Vagina (tissue), 2 donors: ENCODE measurements around the gene GUCY1B1. TPM values are rescaled to one million over a fixed set of nuclear protein-coding genes. Genes with fewer than 3 reads are reported as not detected.

ENCODE experiments used
- DNase-seq, 2 donors: peaks; one replicate each; pipeline ENCODE4 v3.0.0-alpha.2; 2017; ENCODE audit errors: extremely low spot score in 2 of 2
- H3K27ac ChIP-seq: fragments of 200-600 bp; sonication (generic); one replicate; pipeline ENCODE4 v1.5.1; 2019
- H3K27me3 ChIP-seq: fragments of 200-600 bp; sonication (generic); one replicate; pipeline ENCODE4 v1.5.1; 2019
- H3K36me3 ChIP-seq, 2 donors: fragments of 200-600 bp; sonication (generic); one replicate each; pipeline ENCODE4 v1.5.1; 2017 to 2019
- H3K4me1 ChIP-seq: fragments of 200-600 bp; sonication (generic); one replicate; pipeline ENCODE4 v1.5.1; 2019
- H3K4me3 ChIP-seq, 2 donors: fragments of 200-600 bp; sonication (generic); 1 replicate in 1 of 2; 2 replicates in 1 of 2; pipeline ENCODE4 v1.5.1; 2016 to 2019
- H3K9me3 ChIP-seq: fragments of 200-600 bp; sonication (generic); one replicate; pipeline ENCODE4 v1.5.1; 2019
- POLR2A ChIP-seq, 2 donors: fragments of 450-650 bp; IDR thresholded peaks; one replicate each; pipeline ENCODE4 v1.6.1; 2017; ENCODE audit warnings: antibody characterized with exemption in 2 of 2, mild to moderate bottlenecking in 2 of 2, moderate library complexity in 2 of 2
- POLR2AphosphoS5 ChIP-seq, 2 donors: sonication (generic); formaldehyde crosslinking; IDR thresholded peaks; one replicate each; pipeline ENCODE4 v1.9.0; 2017; ENCODE audit warnings: antibody characterized with exemption in 2 of 2, mild to moderate bottlenecking in 2 of 2, low read depth in 1 of 2; ENCODE audit not compliant: insufficient read depth in 1 of 2
- intact Hi-C: fragments of 100-400 bp; cut with DNase I; formaldehyde crosslinking; loops from one replicate; pipeline ENCODE4 v1.15.1; 2023
- total RNA-seq: library from RNA; depleted of rRNA; stranded (reverse); fragments of >200 nt; gene quantifications from one replicate; pipeline ENCODE4 v1.2.3, GENCODE V29; 2016
- TF ChIP-seq, protein P1 (sequence below), 3 experiments: fragments of 450-650 bp in 2 of 3; fragments of 200-600 bp in 1 of 3; sonication (generic) in 1 of 3; IDR thresholded peaks; one replicate each; pipeline ENCODE4 v1.5.1; 2017 to 2019; ENCODE audit warnings: antibody characterized with exemption in 3 of 3, mild to moderate bottlenecking in 2 of 3, moderate library complexity in 2 of 3

GUCY1B1 gene
- total RNA-seq, 1 donor from 2014 or later, result 22.8 TPM

DNA sequence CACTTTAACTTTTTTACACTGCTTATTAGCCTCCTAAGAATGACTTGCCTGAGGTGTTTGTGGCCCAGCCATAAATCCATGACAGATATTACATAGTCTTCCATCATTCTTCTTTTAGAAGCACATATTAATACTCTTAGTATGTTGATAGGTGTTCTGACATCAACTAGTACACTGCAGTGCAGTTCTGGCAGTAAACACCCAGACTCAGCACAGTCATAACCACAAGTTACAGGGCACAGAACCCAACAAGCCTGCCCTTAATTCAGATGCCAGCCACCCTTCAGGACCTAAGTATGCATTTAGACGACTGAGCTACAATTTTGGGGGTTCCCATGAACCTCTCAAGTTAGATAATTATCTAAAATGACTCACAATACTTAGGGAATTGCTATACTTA lies 36.5 kb upstream of the GUCY1B1 start:
- peaks cover 0 to 4% of the 10 kb centered on the region in 2 donors for H3K36me3 ChIP-seq
- TF ChIP-seq, protein P1, sequence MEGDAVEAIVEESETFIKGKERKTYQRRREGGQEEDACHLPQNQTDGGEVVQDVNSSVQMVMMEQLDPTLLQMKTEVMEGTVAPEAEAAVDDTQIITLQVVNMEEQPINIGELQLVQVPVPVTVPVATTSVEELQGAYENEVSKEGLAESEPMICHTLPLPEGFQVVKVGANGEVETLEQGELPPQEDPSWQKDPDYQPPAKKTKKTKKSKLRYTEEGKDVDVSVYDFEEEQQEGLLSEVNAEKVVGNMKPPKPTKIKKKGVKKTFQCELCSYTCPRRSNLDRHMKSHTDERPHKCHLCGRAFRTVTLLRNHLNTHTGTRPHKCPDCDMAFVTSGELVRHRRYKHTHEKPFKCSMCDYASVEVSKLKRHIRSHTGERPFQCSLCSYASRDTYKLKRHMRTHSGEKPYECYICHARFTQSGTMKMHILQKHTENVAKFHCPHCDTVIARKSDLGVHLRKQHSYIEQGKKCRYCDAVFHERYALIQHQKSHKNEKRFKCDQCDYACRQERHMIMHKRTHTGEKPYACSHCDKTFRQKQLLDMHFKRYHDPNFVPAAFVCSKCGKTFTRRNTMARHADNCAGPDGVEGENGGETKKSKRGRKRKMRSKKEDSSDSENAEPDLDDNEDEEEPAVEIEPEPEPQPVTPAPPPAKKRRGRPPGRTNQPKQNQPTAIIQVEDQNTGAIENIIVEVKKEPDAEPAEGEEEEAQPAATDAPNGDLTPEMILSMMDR (IDR thresholded peaks at IDR 0.05), result no peak

DNA sequence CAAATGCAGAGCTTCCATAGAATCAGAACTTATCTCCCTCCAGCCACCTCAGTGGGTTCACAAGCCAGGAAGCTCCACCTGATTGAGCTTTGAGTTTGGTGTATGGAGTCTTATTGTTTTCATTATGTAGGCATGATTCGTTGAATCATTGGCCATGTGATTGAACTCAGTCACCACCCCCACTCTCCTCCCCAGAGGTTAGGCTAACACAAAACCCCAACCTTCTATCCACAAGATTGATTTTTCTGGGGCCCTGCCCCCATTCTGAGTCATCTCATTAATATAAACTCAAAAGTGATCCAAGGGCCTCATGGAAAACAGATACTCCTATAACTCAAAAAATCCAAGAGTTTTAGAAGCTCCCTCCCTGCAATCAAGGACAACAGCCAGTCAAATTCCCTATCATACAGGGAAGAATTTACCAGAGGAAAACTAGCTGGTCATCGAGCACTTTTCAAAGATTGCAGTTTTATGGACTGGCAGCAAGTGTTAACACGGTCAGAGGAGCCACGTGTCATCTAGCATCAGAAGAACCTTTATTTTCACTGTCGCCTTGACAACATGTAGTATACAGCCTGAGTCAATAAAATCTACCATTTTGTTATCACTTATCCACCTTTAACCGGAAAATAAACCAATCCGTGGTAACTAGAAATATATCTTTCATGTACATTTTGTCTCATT lies 35.9 kb upstream of the GUCY1B1 start:
- H3K27me3 ChIP-seq, result no peaks in the 10 kb centered on the region
- no peaks in the 10 kb centered on the region for H3K9me3 ChIP-seq
- TF ChIP-seq, protein P1 (IDR thresholded peaks at IDR 0.05), result no peak
- no peak for TF ChIP-seq POLR2A (IDR thresholded peaks at IDR 0.05)
- no peak for TF ChIP-seq POLR2AphosphoS5 (IDR thresholded peaks at IDR 0.05; ENCODE audit: insufficient read depth in 1 of 2, low read depth in 1 of 2)
- no peaks in the 10 kb centered on the region for H3K36me3 ChIP-seq
- intact Hi-C loops, result no loop called here
- H3K4me1 ChIP-seq, result no peaks in the 10 kb centered on the region
- no peak overlapping the region for H3K4me3 ChIP-seq
- H3K27ac ChIP-seq, result no peak overlapping the region
- no peak for DNase-seq

More for the DNA sequence above, 36.5 kb upstream of the GUCY1B1 start:
- no peaks in the 10 kb centered on the region for H3K27me3 ChIP-seq
- no peak overlapping the region for H3K4me3 ChIP-seq
- intact Hi-C loops, result no loop called here
- no peak for DNase-seq
- no peaks in the 10 kb centered on the region for H3K4me1 ChIP-seq
- H3K9me3 ChIP-seq, result no peaks in the 10 kb centered on the region
- no peak overlapping the region for H3K27ac ChIP-seq

DNA sequence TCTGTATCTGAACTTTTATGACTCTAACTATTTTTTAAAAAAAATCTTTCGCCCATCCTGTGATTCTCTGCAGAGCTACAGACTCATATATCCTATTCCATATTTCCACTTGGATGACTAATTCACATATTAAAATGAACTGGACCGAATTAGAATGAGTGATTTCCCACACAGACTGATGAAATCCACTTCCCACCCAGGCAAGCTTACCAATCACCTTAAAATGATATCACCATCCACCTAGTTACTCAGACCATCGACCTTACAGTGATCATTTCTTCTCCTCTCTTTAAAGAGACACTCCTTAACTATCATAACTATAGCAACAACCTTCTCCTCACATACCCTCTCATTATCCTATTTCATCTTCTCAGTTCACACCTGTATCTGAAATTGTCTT lies 34.1 kb upstream of the GUCY1B1 start:
- Histone ChIP-seq H3K4me1 (no peaks in the 10 kb centered on the region), H3K36me3 (no peaks in the 10 kb centered on the region), H3K27me3 (no peaks in the 10 kb centered on the region), H3K9me3 (no peaks in the 10 kb centered on the region), H3K4me3 (no peak overlapping the region), H3K27ac (no peak overlapping the region)
- intact Hi-C loops, result no loop called here
- TF ChIP-seq POLR2A (IDR thresholded peaks at IDR 0.05), result no peak
- TF ChIP-seq, protein P1 (IDR thresholded peaks at IDR 0.05), result no peak
- TF ChIP-seq POLR2AphosphoS5 (IDR thresholded peaks at IDR 0.05; ENCODE audit: insufficient read depth in 1 of 2, low read depth in 1 of 2), result no peak
- DNase-seq, result no peak

DNA sequence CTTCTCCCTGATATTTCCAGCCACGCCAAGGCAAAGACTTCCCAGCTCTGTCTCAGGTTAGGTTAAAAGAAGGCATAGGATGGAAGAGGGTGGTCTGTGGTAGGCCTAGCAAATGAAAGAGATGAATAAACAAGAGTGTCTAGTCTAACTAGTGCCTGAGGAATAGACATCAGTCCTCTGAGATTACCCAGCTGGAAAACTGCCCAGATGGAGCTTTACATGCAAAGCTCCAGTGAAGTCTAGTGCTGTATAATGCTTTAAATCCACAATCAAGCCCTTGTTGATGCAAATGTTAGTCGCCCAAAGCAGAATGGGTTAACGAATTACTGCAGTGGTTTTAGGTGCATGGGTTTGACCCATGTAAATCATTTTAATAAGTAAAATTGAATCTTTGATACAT lies 24.8 kb upstream of the GUCY1B1 start:
- no peak for DNase-seq
- Histone ChIP-seq H3K4me3 (no peak overlapping the region), H3K27me3 (no peaks in the 10 kb centered on the region), H3K9me3 (no peaks in the 10 kb centered on the region), H3K4me1 (no peaks in the 10 kb centered on the region), H3K27ac (no peak overlapping the region), H3K36me3 (no peaks in the 10 kb centered on the region)
- TF ChIP-seq, protein P1 (IDR thresholded peaks at IDR 0.05), result no peak
- TF ChIP-seq POLR2AphosphoS5 (IDR thresholded peaks at IDR 0.05; ENCODE audit: insufficient read depth in 1 of 2, low read depth in 1 of 2) (no peak), POLR2A (IDR thresholded peaks at IDR 0.05) (no peak)
- intact Hi-C loops, result no loop called here

DNA sequence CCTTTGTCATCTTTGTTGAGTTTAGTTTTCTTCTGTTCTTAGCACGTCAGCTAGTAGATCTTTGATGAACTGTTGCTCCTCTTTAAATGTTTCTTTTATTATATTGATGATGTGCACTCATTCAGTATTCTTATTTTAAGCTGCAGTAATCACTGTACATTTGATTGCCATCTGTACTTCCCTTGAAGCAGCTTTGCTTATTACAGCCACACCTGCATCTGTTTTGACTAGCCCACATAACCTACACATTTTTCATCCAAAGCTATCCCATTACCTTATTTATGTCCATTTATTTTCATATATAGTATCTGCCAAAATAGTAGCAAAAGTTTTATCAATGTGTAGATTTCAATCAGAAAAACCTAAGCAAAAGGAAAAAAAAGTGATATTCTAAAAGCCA lies 23.9 kb upstream of the GUCY1B1 start:
- TF ChIP-seq POLR2A (IDR thresholded peaks at IDR 0.05), result no peak
- TF ChIP-seq POLR2AphosphoS5 (IDR thresholded peaks at IDR 0.05; ENCODE audit: insufficient read depth in 1 of 2, low read depth in 1 of 2), result no peak
- TF ChIP-seq, protein P1 (IDR thresholded peaks at IDR 0.05), result no peak
- H3K36me3 ChIP-seq, result no peaks in the 10 kb centered on the region
- no peak overlapping the region for H3K27ac ChIP-seq
- DNase-seq, result no peak
- intact Hi-C loops, result no loop called here
- no peaks in the 10 kb centered on the region for H3K4me1 ChIP-seq
- H3K9me3 ChIP-seq, result no peaks in the 10 kb centered on the region
- no peak overlapping the region for H3K4me3 ChIP-seq
- H3K27me3 ChIP-seq, result no peaks in the 10 kb centered on the region
